Endodermal cell (in vitro differentiated cells): ENCODE data around the gene ATXN7L3. TPM values are rescaled to one million over a fixed set of nuclear protein-coding genes. Genes with fewer than 3 reads are reported as not detected.

Experiments
- DNase-seq: peaks from one replicate; pipeline ENCODE4 v3.0.0-alpha.2; 2017
- H3K27ac ChIP-seq: 2 replicates; pipeline ENCODE4 v1.5.1; 2013; ENCODE audit warnings: mild to moderate bottlenecking, low read depth, low read length, moderate library complexity
- H3K27me3 ChIP-seq: 2 replicates; pipeline ENCODE4 v1.6.1; 2013; ENCODE audit warnings: mild to moderate bottlenecking, low read length, moderate library complexity; ENCODE audit not compliant: insufficient read depth, control insufficient read depth, poor library complexity, severe bottlenecking
- H3K36me3 ChIP-seq: 2 replicates; pipeline ENCODE4 v1.7.0; 2013; ENCODE audit warnings: mild to moderate bottlenecking, low read length, moderate library complexity; ENCODE audit not compliant: control insufficient read depth, insufficient read depth
- H3K4me1 ChIP-seq: one replicate; pipeline ENCODE4 v1.7.0; 2013; ENCODE audit warnings: low read length; ENCODE audit not compliant: control insufficient read depth, insufficient read depth
- H3K4me3 ChIP-seq: 2 replicates; pipeline ENCODE4 v1.5.1; 2013; ENCODE audit warnings: mild to moderate bottlenecking, low read length, moderate library complexity
- H3K9ac ChIP-seq: 2 replicates; pipeline ENCODE4 v1.6.1; 2013; ENCODE audit warnings: mild to moderate bottlenecking, low read length, moderate library complexity; ENCODE audit not compliant: poor library complexity, severe bottlenecking; ENCODE audit errors: extremely low read depth
- H3K9me3 ChIP-seq: 2 replicates; pipeline ENCODE4 v1.6.1; 2013; ENCODE audit warnings: mild to moderate bottlenecking, low read length, moderate library complexity; ENCODE audit not compliant: control insufficient read depth
- H3K27ac Mint-ChIP-seq: 2 replicates; pipeline ENCODE4 v1.8.0; 2020; ENCODE audit warnings: mixed read lengths
- H3K27me3 Mint-ChIP-seq: 2 replicates; pipeline ENCODE4 v1.8.0; 2021; ENCODE audit warnings: mild to moderate bottlenecking, mixed read lengths; ENCODE audit not compliant: insufficient read depth
- H3K36me3 Mint-ChIP-seq: 2 replicates; pipeline ENCODE4 v1.8.0; 2020; ENCODE audit warnings: low read depth, mixed read lengths
- H3K4me1 Mint-ChIP-seq: 2 replicates; pipeline ENCODE4 v1.8.0; 2020; ENCODE audit warnings: mixed read lengths
- H3K4me3 Mint-ChIP-seq: 2 replicates; pipeline ENCODE4 v1.8.0; 2020; ENCODE audit warnings: mild to moderate bottlenecking, moderate library complexity, mixed read lengths
- H3K9me3 Mint-ChIP-seq: 2 replicates; pipeline ENCODE4 v1.8.0; 2020; ENCODE audit warnings: mild to moderate bottlenecking, mixed read lengths
- CTCF ChIP-seq: fragments of 200-600 bp; sonication (generic); conservative IDR thresholded peaks from 2 replicates; pipeline ENCODE4 v1.5.0; 2021; ENCODE audit warnings: antibody characterized with exemption, mild to moderate bottlenecking
- WGBS, 2 experiments: methylation state at CpG; one replicate each; pipeline versions ENCODE4 v1.1.5 to v1.1.7; 2013; ENCODE audit warnings: missing lambda C conversion rate in 2 of 2, mixed read lengths in 1 of 2; ENCODE audit not compliant: insufficient coverage in 1 of 2, insufficient read length in 1 of 2; 5-methylcytosine and 5-hydroxymethylcytosine counted together
- total RNA-seq, 2 donors: library from RNA; stranded (reverse); fragmentation: NEBNext Ultra II Directional in 1 of 2; extraction: Animal tissue kit (Norgen Biotek cat#: 25700) in 1 of 2; gene quantifications; 2 replicates in 1 of 2; 3 replicates in 1 of 2; pipeline ENCODE4 v1.2.1, GENCODE V29; 2021

The ATXN7L3 gene
- total RNA-seq, 2 donors from 2014 or later, result 118 to 144 TPM

DNA sequence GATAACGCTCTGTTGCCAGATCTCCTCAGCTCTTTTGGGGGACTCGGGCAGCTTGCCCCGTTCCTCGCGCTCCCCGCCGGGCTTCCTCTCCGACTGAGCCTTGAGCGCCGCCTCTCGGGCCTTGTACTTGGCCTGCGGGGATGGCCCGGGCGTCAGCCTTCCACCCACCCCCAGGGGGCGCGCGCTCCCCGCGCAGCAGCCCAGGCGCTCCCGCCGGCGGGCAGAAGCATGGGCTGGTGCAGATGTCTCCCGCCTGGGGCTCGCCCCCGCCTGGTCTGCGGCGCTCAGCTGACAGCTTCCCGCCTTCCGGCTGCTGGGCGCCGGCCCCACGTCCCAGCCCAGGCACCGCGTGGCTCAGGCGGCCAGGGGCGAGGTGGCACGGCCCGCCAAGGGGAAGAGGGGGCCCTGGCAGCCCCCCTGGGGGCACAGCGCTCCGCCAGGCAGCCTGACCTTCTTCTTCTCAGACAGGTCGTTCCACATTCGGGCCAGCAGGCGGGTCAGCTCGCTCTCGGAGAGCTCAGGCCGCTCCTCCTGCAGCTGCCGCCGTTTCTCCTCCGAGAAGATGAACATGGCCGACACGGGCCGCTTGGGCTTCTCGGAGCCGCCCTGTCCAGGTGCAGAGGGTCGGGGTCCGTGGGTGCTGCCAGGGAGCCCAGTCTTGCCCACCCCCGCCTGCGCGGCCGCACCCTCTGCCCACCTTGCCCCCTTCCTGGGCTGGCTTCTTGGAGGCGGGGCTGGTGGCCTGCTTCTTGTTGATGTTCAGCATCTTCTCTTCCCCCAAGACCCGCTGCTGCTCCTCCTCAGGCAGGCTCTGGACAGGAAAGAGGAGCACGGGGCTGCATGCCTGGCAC lies 10.9 kb upstream of the ATXN7L3 start:
- TF ChIP-seq CTCF, result peak; percentile 99
- Histone ChIP-seq H3K4me1 (no peaks in the 10 kb centered on the region), H3K9ac (no peak overlapping the region), H3K4me3 (no peak overlapping the region), H3K36me3 (peaks cover 77% of the 10 kb centered on the region), H3K9me3 (no peaks in the 10 kb centered on the region), H3K27ac (peak overlapping the region; percentile 49), H3K27me3 (no peaks in the 10 kb centered on the region)
- WGBS, 2 experiments, result 54 to 58% methylated on average over 25 to 64 of the region's 64 CpGs
- Mint-ChIP-seq H3K36me3 (peaks cover 66% of the 10 kb centered on the region), H3K27ac (peak overlapping the region; percentile 72), H3K4me3 (no peak overlapping the region), H3K4me1 (no peaks in the 10 kb centered on the region), H3K27me3 (no peaks in the 10 kb centered on the region), H3K9me3 (no peaks in the 10 kb centered on the region)
- DNase-seq, result peak; percentile 99

DNA sequence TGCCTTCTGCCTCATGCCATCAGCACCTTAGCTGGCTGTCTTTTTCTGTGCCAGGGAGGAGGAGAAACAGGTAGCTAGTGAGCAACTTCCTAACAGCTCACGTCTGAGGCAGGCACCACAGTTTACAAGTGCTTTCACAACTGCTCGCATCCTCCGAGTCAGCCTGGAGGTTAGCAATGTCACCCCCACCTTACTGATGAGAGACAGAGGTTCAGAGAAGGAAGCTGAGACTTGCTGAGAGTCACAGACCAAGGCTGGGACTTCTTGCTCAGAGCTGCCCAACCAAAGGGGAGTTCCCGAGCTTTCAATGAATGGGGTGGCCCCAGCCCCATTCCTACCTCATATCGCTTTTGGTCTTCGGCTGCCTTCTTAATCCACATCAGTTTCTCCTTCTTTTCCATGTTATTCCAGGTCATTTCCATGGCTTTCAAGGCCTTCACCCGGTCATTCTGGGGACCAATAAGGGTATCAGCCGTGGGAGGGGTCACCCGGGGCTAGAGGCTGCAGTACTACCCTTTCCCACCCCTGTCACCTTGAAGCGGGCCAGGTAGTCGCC lies 10.2 kb upstream of the ATXN7L3 start:
- Mint-ChIP-seq H3K4me3 (no peak overlapping the region), H3K4me1 (no peaks in the 10 kb centered on the region), H3K27ac (peak overlapping the region; percentile 72), H3K36me3 (peaks cover 59% of the 10 kb centered on the region), H3K9me3 (no peaks in the 10 kb centered on the region), H3K27me3 (no peaks in the 10 kb centered on the region)
- WGBS, 2 experiments, result 88 to 92% methylated on average over 11 of the region's 11 CpGs
- Histone ChIP-seq H3K4me3 (no peak overlapping the region), H3K27ac (no peak overlapping the region), H3K27me3 (no peaks in the 10 kb centered on the region), H3K36me3 (peaks cover 70% of the 10 kb centered on the region), H3K9me3 (no peaks in the 10 kb centered on the region), H3K9ac (no peak overlapping the region), H3K4me1 (no peaks in the 10 kb centered on the region)
- TF ChIP-seq CTCF, result no peak
- DNase-seq, result no peak

GRCh38 chr17:44207743-44208142 lies 8.1 kb upstream of the ATXN7L3 start:
- peaks cover 38% of the 10 kb centered on the region for H3K36me3 Mint-ChIP-seq
- no peaks in the 10 kb centered on the region for H3K27me3 Mint-ChIP-seq
- Histone ChIP-seq H3K36me3 (peaks cover 53% of the 10 kb centered on the region), H3K9me3 (no peaks in the 10 kb centered on the region), H3K9ac (no peak overlapping the region), H3K4me1 (peaks cover 3% of the 10 kb centered on the region), H3K27ac (no peak overlapping the region), H3K4me3 (no peak overlapping the region), H3K27me3 (no peaks in the 10 kb centered on the region)
- H3K9me3 Mint-ChIP-seq, result no peaks in the 10 kb centered on the region
- H3K4me1 Mint-ChIP-seq, result peaks cover 13% of the 10 kb centered on the region
- no peak for TF ChIP-seq CTCF
- H3K27ac Mint-ChIP-seq, result no peak overlapping the region
- no peak for DNase-seq
- WGBS, 2 experiments, result 94 to 97% methylated on average over 2 to 5 of the region's 5 CpGs
- H3K4me3 Mint-ChIP-seq, result no peak overlapping the region
